ENCODE data around the gene IMMP2L.
"Not testable (repeated sequence)": the region's sequence is repeated elsewhere in the genome, so short reads cannot be mapped to it uniquely, and the experiment has no call there.

Gene IMMP2L

DNA sequence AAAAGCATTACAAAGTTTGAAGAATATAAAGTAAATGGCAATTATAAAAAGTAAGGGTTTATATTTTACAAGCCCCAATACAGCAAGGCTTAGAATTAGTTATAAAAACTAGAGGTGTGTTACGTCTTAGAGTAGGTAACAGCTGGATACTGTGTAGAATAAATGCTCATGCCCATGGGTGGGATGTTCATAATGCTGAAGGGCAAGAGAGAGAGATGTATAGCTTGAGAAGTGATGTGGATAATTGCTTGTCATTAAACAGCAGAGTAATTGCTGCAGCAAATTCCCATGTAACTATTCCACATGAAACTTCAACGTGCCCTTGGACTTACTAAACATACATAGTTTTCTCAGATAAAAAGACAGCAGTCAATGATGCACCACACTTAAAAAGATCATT lies 233.8 kb downstream of the IMMP2L start:
- no peak for DNase-seq

DNA sequence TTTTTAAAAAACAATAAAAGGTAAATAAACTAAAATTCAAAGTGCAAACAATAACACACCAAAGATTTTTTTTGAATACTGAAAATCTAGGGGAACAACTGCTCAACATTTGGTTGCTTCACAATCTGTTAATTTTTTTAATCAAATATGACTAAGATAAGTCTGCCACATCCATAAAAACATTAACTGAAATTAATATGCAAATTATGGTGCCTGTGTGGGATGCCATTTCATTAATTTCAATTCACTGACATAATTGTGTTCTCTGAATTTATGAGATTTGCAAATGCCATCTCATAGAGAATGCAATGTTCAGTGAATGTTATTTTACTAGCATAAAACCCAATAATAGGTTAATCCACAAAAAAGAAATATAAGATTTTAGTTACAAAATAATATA lies 237.5 kb downstream of the IMMP2L start:
- no peak for DNase-seq

GRCh38 chr7:111324228-111324627 lies 238.1 kb downstream of the IMMP2L start:
- no peak for DNase-seq

- not testable (repeated sequence) for DNase-seq
These were observed 238.6 kb downstream of the IMMP2L start for GRCh38 chr7:111323670-111324069.

DNA sequence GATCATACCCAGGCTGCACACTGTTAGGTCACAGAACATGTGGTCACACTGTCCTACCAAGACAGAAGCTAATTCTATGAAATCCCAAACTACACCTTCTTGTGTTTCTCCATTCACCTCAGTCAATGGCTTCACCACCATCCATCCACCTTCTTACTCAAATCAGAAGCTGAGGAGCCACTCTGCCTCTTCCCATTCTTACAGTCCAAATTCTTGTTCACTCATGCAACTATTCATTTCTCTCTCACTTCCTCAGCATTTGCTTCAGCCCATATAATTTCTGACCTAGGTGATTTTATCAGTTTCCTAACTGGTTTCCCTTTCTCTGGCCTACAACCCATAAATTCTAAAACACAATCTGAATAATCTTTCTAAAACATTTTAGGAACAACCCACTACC lies 242.2 kb downstream of the IMMP2L start:
- DNase-seq = no peak

GRCh38 chr7:111312966-111313365 lies 249.3 kb downstream of the IMMP2L start:
- DNase-seq = no peak

DNA sequence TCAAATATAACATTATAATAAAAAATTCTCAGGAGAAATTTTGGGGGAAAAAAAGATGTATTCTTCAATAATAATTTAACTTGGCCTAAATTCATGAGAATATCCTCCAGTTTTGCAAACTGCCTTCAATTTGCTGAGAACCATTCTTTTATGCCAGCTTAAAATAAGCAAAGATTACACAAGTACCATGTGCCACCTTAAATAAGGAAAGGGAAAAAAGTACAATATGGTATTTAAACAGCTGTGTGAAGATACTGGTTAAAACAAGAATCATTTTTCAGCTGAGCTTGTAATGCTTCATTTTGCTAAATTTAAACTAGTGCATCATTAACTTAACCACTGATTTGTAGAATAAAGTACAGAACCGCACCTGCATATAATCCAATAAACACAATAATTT lies 253.6 kb downstream of the IMMP2L start:
- no peak for DNase-seq

- no peak for DNase-seq
These were observed 260.4 kb downstream of the IMMP2L start for GRCh38 chr7:111301891-111302290.

- no peak for DNase-seq
These were observed 267.8 kb downstream of the IMMP2L start for GRCh38 chr7:111294494-111294893.

DNA sequence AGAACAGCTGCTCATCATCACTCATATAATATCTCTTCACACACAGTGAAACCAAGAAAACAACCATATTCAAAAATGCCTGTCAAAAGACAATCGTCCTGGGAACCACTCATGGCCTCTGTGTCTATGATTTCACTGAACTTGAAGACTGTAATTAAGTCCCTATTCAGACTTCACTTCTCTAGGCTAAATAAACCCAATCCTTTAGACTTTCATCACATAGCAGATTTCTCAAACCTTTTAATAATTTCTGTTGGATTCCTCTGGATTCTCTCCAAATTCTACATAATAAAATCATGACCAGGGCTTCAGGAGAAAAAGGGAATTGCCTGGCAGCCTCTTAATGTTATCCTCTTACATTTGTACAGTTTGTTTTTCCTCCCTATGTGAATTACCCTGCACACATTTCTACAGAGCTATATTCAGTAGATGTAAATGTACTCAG lies 270.2 kb downstream of the IMMP2L start:
- peak; percentile 47 for DNase-seq

DNA sequence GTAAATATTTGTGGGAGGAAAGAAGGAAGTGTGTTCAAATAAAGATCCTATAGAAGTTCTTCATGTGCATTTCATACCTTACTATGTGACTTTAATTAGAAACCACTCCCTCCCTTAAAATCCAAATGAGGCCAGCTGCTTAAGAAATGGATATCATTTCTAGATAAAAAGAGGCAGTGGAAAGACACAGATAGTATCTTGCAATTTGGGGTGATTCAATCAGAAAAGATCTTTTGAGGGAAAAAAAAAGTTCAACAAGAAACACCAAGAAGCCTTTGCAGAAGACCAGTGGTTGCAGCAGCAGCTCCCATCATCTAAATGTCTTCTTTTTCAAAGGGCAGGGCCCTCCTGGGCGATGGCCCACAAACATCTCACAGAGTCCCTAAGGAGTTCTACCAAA lies 271.3 kb downstream of the IMMP2L start:
- no peak for DNase-seq

DNA sequence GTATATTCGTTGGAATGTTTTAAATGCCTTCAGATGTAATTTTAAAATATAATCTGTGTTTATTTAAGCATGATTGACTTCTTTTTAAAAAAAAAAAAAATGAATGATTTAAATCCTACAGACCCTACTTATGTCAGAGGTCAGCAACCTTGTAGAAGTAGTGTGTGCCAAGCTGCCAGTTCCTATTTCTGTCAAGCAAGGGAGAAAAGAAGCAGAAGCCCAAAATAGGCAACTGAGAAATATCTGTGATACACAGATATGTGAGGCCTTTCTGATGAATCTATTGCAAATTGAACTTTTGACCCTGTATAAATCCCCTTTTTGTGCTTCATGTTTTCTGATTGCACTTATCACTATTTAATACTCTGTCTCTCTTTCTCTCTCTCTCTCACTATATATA lies 271.9 kb downstream of the IMMP2L start:
- no peak for DNase-seq

DNA sequence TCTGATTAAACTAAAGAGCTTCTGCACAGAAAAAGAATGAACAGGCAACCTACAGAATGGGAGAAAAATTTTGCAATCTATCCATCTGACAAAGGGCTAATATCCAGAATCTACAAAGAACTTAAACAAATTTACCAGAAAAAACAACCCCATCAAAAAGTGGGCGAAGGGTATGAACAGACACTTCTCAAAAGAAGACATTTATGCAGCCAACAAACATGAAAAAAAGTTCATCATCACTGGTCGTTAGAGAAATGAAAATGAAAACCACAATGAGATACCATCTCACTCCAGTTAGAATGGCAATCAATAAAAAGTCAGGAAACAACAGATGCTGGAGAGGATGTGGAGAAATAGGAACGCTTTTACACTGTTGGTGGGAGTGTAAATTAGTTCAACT lies 273.9 kb downstream of the IMMP2L start:
- not testable (repeated sequence) for DNase-seq

DNA sequence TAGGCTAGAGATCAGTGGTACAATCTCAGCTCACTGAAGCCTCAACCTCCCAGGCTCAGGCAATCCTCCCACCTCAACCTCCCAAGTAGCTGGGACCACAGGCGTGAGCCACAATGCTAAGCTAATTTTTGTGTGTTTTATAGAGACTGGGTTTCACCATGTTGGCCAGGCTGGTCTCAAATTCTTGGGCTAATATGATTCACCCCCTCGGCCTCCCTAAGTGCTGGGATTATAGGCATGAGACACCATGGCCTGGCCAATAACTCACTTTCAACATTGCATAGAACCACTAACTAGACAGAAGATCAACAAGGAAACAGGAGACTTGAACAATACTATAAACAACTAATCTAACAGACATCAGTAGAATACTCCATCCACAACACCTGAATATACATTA lies 279.7 kb downstream of the IMMP2L start:
- DNase-seq = no peak

DNA sequence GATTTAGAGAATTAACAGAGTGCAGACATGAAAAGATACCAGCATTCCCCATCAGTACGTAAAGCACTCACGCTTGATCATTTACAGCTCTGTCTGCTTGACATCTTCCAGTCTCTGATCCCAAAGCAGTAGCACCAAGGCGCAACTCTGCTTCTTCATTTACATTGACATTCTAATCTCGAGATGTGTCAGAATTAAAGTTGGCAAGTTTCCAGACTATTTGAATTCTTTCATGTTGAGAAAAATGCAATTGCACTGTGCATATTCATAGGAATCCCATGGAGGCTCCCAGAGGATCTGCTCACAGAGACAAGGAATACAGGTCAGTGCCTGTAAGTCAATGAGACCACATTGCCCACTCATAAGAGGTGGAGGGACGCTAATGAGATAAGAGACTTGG lies 287.4 kb downstream of the IMMP2L start:
- DNase-seq = no peak

GRCh38 chr7:111272092-111272491 lies 290.2 kb downstream of the IMMP2L start:
- DNase-seq = no peak

DNA sequence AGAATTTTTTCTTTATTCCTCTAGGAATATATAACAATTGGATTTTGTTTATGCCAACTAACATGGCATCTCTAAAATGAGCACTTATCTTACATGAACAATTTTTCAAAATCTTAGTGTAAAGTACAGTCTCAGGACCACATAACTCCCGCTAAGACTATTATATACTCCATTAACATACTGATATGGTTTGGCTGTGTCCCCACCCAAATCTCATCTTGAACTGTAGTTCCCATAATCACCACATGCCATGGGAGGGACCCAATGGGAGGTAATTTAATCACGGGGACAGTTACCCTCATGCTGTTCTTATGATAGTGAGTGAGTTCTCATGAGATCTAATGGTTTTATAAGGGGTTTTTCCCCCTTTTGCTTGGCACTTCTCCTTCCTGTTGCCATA lies 291.5 kb downstream of the IMMP2L start:
- not testable (repeated sequence) for DNase-seq

GRCh38 chr7:111268941-111269340 lies 293.4 kb downstream of the IMMP2L start:
- DNase-seq = no peak

DNA sequence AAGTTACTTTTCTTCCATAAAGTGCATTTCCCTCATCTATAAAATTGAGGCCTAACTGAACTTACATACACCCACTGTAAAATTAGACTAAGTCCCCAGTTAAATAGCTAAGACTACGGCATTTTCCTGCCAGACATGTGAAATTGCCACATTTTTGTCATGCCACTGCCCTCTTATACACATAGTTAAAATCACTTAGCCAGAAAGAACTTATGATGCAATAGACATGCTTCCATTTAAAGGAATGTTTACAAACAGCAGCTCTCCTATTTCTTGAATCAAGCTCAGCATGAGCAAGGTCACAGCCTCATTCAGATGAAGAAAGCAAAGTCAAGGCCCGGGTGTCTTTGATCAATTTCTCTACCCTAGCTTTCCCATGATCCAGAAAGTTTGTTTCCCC lies 295.7 kb downstream of the IMMP2L start:
- no peak for DNase-seq

- DNase-seq = no peak
These were observed 296.9 kb downstream of the IMMP2L start for GRCh38 chr7:111265394-111265793.

- no peak for DNase-seq
These were observed 297.3 kb downstream of the IMMP2L start for GRCh38 chr7:111264981-111265380.

DNA sequence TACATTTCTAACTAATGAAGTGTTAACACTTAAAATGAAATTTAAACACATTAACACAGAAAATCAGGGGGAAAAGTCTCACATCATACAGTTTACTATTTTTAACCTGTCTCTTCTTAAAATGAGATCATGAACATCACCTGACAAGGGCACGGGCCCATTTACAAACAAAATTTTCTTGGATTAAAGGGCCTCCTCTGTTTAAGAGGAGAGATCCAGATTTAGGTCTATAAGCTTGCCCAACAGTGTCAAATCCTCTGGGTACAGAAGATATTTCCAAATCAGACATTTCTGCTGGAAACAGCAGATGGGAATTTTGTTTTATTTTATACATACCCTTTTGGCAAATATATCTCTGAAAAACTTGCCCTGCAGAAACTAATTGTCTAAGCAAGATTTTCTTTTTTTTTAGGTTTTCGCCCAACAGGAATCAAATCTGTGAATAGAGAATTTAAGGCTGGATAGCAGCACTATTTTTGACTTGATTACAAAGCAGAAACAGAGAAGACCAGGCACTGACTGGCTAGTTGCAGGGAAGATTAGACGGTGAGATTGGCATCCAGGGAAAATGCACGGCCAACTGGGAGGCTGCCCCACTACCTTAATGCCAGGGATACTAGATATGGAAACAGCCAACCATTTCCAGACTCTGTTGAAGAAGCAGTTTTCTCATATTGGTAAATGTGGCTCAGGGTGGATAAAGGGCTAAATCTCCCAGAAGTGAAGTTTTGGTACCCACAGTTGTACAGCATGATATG lies 298.0 kb downstream of the IMMP2L start:
- DNase-seq = no peak

DNA sequence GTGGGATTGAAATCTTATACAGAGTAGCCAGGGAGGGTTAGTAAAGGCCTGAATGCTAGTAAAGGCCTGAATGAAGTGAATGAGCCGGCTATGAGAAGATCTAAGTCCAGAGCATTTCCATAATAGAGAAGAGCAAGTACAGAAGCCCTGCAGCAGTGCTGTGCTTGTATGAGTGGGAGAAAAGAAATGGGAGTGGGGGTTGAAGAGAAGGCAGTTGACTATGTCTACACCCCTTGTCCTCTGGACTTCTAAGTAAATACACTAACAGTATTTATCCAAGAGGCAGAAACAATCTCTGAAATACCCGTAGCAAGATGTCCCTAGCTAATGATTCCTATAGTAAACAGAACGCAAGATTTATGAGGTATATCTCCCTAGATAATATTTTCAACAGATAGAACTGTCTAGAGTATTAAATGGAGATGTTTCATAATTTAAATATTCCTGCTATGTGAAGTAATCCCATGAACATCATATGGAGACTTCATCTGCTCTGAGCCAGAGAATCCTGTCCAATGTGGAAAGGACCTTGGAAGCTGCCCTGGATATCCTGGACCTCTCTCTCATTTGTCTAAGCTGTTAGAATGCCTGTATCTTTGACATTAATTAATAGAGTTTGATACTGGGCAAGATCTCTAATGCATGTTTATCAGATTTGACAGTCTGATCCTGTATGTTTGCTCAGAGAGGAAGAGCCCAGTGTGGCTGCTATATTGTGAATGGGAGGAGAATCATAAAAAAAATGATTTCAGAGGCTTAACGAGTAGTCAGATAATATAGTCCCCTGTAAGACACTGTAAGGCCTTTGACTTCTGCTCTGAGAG lies 299.8 kb downstream of the IMMP2L start:
- no peak for DNase-seq

- DNase-seq = no peak
These were observed 300.8 kb downstream of the IMMP2L start for GRCh38 chr7:111261496-111261895.

Measured in NCI-H446 treated with DMSO at 0.1 percent for 48 hours (cell line).